ENCODE results near the gene CCDC3.

DNA sequence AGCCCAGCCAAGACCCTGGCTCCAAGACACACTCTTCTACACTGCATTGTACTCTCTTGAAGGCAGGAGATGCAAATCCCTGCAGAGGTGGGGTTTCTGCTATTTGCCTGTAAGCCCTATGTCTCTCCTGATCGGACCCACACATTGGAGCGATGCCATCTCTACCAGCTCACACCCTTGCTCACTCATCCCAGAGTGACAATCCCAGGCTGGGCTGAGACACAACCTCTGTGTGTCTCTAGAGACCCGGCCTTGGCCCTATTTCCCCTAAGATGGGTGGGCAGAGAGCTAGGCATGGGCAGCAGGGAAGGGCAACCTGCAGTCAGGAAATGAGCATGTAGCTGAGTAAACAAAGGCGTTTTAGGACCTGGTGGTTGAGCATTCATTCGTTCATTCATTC is 25.6 kb downstream of the CCDC3 start:
- TF ChIP-seq, protein P1, sequence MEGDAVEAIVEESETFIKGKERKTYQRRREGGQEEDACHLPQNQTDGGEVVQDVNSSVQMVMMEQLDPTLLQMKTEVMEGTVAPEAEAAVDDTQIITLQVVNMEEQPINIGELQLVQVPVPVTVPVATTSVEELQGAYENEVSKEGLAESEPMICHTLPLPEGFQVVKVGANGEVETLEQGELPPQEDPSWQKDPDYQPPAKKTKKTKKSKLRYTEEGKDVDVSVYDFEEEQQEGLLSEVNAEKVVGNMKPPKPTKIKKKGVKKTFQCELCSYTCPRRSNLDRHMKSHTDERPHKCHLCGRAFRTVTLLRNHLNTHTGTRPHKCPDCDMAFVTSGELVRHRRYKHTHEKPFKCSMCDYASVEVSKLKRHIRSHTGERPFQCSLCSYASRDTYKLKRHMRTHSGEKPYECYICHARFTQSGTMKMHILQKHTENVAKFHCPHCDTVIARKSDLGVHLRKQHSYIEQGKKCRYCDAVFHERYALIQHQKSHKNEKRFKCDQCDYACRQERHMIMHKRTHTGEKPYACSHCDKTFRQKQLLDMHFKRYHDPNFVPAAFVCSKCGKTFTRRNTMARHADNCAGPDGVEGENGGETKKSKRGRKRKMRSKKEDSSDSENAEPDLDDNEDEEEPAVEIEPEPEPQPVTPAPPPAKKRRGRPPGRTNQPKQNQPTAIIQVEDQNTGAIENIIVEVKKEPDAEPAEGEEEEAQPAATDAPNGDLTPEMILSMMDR (IDR thresholded peaks at IDR 0.05 in 4 of 5, conservative IDR thresholded peaks at IDR 0.05 in 1 of 5), result no peak
- TF ChIP-seq POLR2A (IDR thresholded peaks at IDR 0.05), result no peak
